Osteoblast (primary cell): ENCODE measurements around the gene CD276. TPM values are rescaled to one million over a fixed set of nuclear protein-coding genes. Genes with fewer than 3 reads are reported as not detected.

Experiments used
- DNase-seq: peaks from one replicate; pipeline ENCODE4 v3.0.0; 2011; ENCODE audit warnings: low spot score, mixed read lengths; ENCODE audit not compliant: insufficient read length; ENCODE audit errors: missing footprints
- H2AFZ ChIP-seq: 2 replicates; pipeline ENCODE4 v1.6.0; 2011; ENCODE audit warnings: mild to moderate bottlenecking, low read length
- H3K27ac ChIP-seq: 2 replicates; pipeline ENCODE4 v1.5.1; 2011; ENCODE audit warnings: mild to moderate bottlenecking, low read depth, low read length, moderate library complexity
- H3K27me3 ChIP-seq: 2 replicates; pipeline ENCODE4 v1.6.0; 2012; ENCODE audit warnings: mild to moderate bottlenecking, control low read depth, inconsistent platforms, low read length, moderate library complexity; ENCODE audit not compliant: insufficient read depth
- H3K36me3 ChIP-seq: 2 replicates; pipeline ENCODE4 v1.5.1; 2011; ENCODE audit warnings: mild to moderate bottlenecking, low read length, control low read depth, moderate library complexity; ENCODE audit not compliant: insufficient read depth
- H3K4me1 ChIP-seq: 2 replicates; pipeline ENCODE4 v1.5.1; 2011; ENCODE audit warnings: mild to moderate bottlenecking, low read length, control low read depth, moderate library complexity; ENCODE audit not compliant: insufficient read depth
- H3K4me2 ChIP-seq: 2 replicates; pipeline ENCODE4 v1.6.0; 2011; ENCODE audit warnings: mild to moderate bottlenecking, low read length; ENCODE audit not compliant: insufficient read depth
- H3K4me3 ChIP-seq: fragments of 200-600 bp; sonication (generic); 3 replicates; pipeline ENCODE4 v1.5.1; 2012; ENCODE audit warnings: mild to moderate bottlenecking, low read length, inconsistent platforms; ENCODE audit not compliant: insufficient read depth
- H3K79me2 ChIP-seq: 2 replicates; pipeline ENCODE4 v1.6.0; 2012; ENCODE audit warnings: mild to moderate bottlenecking, low read length, control low read depth, inconsistent platforms; ENCODE audit not compliant: insufficient read depth
- H3K9me3 ChIP-seq: 2 replicates; pipeline ENCODE4 v1.5.1; 2011; ENCODE audit warnings: low read depth, low read length, control low read depth
- H4K20me1 ChIP-seq: 2 replicates; pipeline ENCODE4 v1.6.0; 2012; ENCODE audit warnings: mild to moderate bottlenecking, low read length, control low read depth; ENCODE audit not compliant: insufficient read depth
- CTCF ChIP-seq: IDR thresholded peaks from 2 replicates; pipeline ENCODE4 v1.5.1; 2011; ENCODE audit warnings: mild to moderate bottlenecking, low read depth, low read length, moderate library complexity; ENCODE audit errors: extremely low read depth
- total RNA-seq: library from RNA; depleted of rRNA; stranded (reverse); fragments of >200 nt; gene quantifications from 2 replicates; pipeline ENCODE4 v1.2.3, GENCODE V29; 2012

The CD276 gene
- total RNA-seq, 1 donor: 154 TPM

GRCh38 chr15:73677733-73678132 is 6.5 kb upstream of the CD276 start:
- peaks cover 28% of the 10 kb centered on the region for H3K27me3 ChIP-seq
- no peak overlapping the region for H3K4me3 ChIP-seq
- no peaks in the 10 kb centered on the region for H3K79me2 ChIP-seq
- H3K4me2 ChIP-seq: no peak overlapping the region
- no peak for TF ChIP-seq CTCF
- no peaks in the 10 kb centered on the region for H3K36me3 ChIP-seq
- H2AFZ ChIP-seq: no peak overlapping the region
- H3K4me1 ChIP-seq: peaks cover 15% of the 10 kb centered on the region
- no peak for DNase-seq
- no peaks in the 10 kb centered on the region for H4K20me1 ChIP-seq
- no peak overlapping the region for H3K27ac ChIP-seq
- H3K9me3 ChIP-seq: no peaks in the 10 kb centered on the region

- peaks cover 20% of the 10 kb centered on the region for H3K27me3 ChIP-seq
- H3K27ac ChIP-seq: no peak overlapping the region
- peaks cover 16% of the 10 kb centered on the region for H3K4me1 ChIP-seq
- H3K4me2 ChIP-seq: no peak overlapping the region
- no peaks in the 10 kb centered on the region for H3K36me3 ChIP-seq
- H2AFZ ChIP-seq: no peak overlapping the region
- no peak overlapping the region for H3K4me3 ChIP-seq
- no peaks in the 10 kb centered on the region for H4K20me1 ChIP-seq
- peak; percentile 26 for DNase-seq
- no peak for TF ChIP-seq CTCF
- H3K79me2 ChIP-seq: no peaks in the 10 kb centered on the region
- no peaks in the 10 kb centered on the region for H3K9me3 ChIP-seq
These were observed 5.7 kb upstream of the CD276 start for GRCh38 chr15:73678498-73678897.

- no peak overlapping the region for H3K4me3 ChIP-seq
- H4K20me1 ChIP-seq: no peaks in the 10 kb centered on the region
- peaks cover 13% of the 10 kb centered on the region for H3K27me3 ChIP-seq
- no peak for TF ChIP-seq CTCF
- no peaks in the 10 kb centered on the region for H3K9me3 ChIP-seq
- no peak overlapping the region for H2AFZ ChIP-seq
- H3K27ac ChIP-seq: no peak overlapping the region
- H3K4me2 ChIP-seq: no peak overlapping the region
- no peak for DNase-seq
- H3K36me3 ChIP-seq: no peaks in the 10 kb centered on the region
- no peaks in the 10 kb centered on the region for H3K79me2 ChIP-seq
- H3K4me1 ChIP-seq: peaks cover 17% of the 10 kb centered on the region
These were observed 5.0 kb upstream of the CD276 start for GRCh38 chr15:73679180-73679579.

- Histone ChIP-seq H3K4me2 (no peak overlapping the region), H3K4me1 (peaks cover 17% of the 10 kb centered on the region), H3K79me2 (peaks cover 3% of the 10 kb centered on the region), H3K27ac (no peak overlapping the region), H2AFZ (no peak overlapping the region), H3K36me3 (no peaks in the 10 kb centered on the region), H3K4me3 (no peak overlapping the region), H4K20me1 (no peaks in the 10 kb centered on the region), H3K9me3 (no peaks in the 10 kb centered on the region), H3K27me3 (peaks cover 10% of the 10 kb centered on the region)
- no peak for TF ChIP-seq CTCF
- DNase-seq: no peak
These were observed 4.2 kb upstream of the CD276 start for GRCh38 chr15:73679964-73680363.
